Measurements from ENCODE around the gene TBCE.

TBCE gene

DNA sequence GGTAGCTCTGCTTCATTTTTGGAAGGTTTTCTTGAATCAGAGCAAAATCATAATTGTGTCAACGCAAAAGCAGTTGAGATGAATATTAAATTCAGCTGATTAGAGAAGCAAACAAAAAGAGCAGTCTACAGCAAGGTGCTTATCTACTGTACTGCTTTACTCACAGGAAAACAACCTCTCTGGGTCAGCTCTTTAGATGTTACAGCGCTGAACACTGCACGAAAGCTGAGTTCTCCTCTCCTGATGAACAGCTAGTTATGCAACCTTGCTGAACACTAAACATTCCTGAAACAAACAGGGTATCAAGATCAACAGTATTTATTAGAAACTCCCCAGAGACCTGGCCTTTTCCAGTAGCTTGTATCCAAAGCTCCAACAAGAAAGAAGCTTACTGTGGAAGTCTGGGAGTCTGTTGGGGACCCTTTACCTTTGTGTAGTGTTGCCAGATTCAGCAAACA is 41.3 kb downstream of the TBCE start:
- Histone ChIP-seq H3K36me3 (ENCODE audit: control insufficient read depth, insufficient read depth, low read length) (no peaks in the 10 kb centered on the region), H3K9me3 (ENCODE audit: control insufficient read depth, insufficient read depth, low read length) (no peaks in the 10 kb centered on the region), H3K4me1 (ENCODE audit: control insufficient read depth, insufficient read depth, low read length) (no peaks in the 10 kb centered on the region), H3K4me3 (ENCODE audit: low read length) (no peak overlapping the region), H3K27ac (ENCODE audit: low read length) (no peak overlapping the region), H3K27me3 (ENCODE audit: control insufficient read depth, insufficient read depth, low read length) (no peaks in the 10 kb centered on the region)
- DNase-seq (ENCODE audit: low read depth, low spot score) = no peak
- no CpG with 5 or more reads among the region's 3 CpGs for WGBS (ENCODE audit: insufficient coverage, insufficient read length)

DNA sequence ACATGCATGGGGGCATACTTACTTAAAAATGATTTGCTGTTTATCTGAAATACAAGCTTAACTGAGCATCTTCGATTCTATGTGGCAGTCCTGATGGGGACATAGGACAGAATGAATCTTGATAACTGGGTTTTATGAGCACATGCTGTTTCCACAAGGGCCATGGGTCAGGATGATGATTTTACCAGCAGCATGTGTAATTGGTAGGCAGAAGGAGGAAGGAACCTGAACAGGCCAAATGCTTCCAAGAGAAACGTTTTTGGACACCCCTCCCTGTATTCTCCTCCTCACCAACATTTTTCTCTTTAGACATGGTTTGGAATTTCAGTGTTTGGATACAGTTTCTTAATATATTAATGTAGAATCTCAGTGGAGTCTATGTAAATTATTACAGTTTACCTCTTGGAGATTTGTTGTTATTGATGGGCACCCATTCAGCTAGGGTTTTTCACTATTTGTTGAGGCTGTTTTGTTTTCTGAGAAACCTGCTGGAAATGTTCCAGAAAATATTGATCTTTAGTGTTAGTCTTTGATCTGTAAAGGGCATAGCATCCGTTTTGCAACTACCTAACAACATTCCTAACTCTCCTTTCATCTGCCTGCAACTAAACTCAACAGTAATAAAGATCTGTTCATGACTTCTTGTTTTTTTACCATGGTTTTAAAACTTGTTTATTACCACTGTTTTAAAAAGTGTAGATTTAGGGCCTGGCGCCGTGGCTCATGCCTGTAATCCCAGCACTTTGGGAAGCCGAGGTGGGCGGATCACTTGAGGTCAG is 42.0 kb downstream of the TBCE start:
- WGBS (ENCODE audit: insufficient coverage, insufficient read length) = no CpG with 5 or more reads among the region's 7 CpGs
- H3K27ac ChIP-seq (ENCODE audit: low read length) = no peak overlapping the region
- no peak for DNase-seq (ENCODE audit: low read depth, low spot score)
- no peaks in the 10 kb centered on the region for H3K4me1 ChIP-seq (ENCODE audit: control insufficient read depth, insufficient read depth, low read length)
- no peak overlapping the region for H3K4me3 ChIP-seq (ENCODE audit: low read length)
- H3K36me3 ChIP-seq (ENCODE audit: control insufficient read depth, insufficient read depth, low read length) = no peaks in the 10 kb centered on the region
- H3K27me3 ChIP-seq (ENCODE audit: control insufficient read depth, insufficient read depth, low read length) = no peaks in the 10 kb centered on the region
- H3K9me3 ChIP-seq (ENCODE audit: control insufficient read depth, insufficient read depth, low read length) = no peaks in the 10 kb centered on the region

DNA sequence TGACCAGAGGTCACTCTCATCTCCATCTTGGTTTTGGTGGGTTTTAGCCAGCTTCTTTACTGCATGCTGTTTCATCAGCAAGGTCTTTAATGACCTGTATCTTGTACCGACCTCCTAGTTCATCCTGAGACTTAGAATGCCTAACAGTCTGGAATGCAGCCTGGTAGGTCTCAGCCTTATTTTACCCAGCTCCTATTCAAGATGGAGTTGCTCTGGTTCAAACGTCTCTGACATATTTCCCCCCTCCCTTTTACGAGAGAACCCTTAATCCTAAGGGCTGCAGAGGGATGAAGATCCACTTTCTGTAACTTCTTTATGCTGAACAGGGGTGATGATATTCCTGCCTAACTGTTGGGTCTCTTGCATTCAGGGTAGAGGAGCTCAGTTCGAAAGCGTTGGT is 43.2 kb downstream of the TBCE start:
- DNase-seq (ENCODE audit: low read depth, low spot score) = no peak
- 0 out of 2 replicates have a peak, but pooled peaks cover 2% of the 10 kb centered on the region for H3K36me3 ChIP-seq (ENCODE audit: control insufficient read depth, insufficient read depth, low read length)
- WGBS (ENCODE audit: insufficient coverage, insufficient read length) = no CpG with 5 or more reads among the region's 5 CpGs
- no peaks in the 10 kb centered on the region for H3K27me3 ChIP-seq (ENCODE audit: control insufficient read depth, insufficient read depth, low read length)
- no peak overlapping the region for H3K27ac ChIP-seq (ENCODE audit: low read length)
- H3K4me3 ChIP-seq (ENCODE audit: low read length) = no peak overlapping the region
- no peaks in the 10 kb centered on the region for H3K4me1 ChIP-seq (ENCODE audit: control insufficient read depth, insufficient read depth, low read length)
- no peaks in the 10 kb centered on the region for H3K9me3 ChIP-seq (ENCODE audit: control insufficient read depth, insufficient read depth, low read length)

GRCh38 chr1:235411489-235412486 is 44.6 kb downstream of the TBCE start:
- 0 out of 2 replicates have a peak, but pooled peaks cover 2% of the 10 kb centered on the region for H3K36me3 ChIP-seq (ENCODE audit: control insufficient read depth, insufficient read depth, low read length)
- WGBS (ENCODE audit: insufficient coverage, insufficient read length) = no CpG with 5 or more reads among the region's 5 CpGs
- H3K4me1 ChIP-seq (ENCODE audit: control insufficient read depth, insufficient read depth, low read length) = no peaks in the 10 kb centered on the region
- no peaks in the 10 kb centered on the region for H3K27me3 ChIP-seq (ENCODE audit: control insufficient read depth, insufficient read depth, low read length)
- DNase-seq (ENCODE audit: low read depth, low spot score) = no peak
- no peak overlapping the region for H3K27ac ChIP-seq (ENCODE audit: low read length)
- no peaks in the 10 kb centered on the region for H3K9me3 ChIP-seq (ENCODE audit: control insufficient read depth, insufficient read depth, low read length)
- H3K4me3 ChIP-seq (ENCODE audit: low read length) = no peak overlapping the region

GRCh38 chr1:235415008-235415904 is 48.0 kb downstream of the TBCE start:
- Histone ChIP-seq H3K4me1 (ENCODE audit: control insufficient read depth, insufficient read depth, low read length) (no peaks in the 10 kb centered on the region), H3K27ac (ENCODE audit: low read length) (no peak overlapping the region), H3K9me3 (ENCODE audit: control insufficient read depth, insufficient read depth, low read length) (no peaks in the 10 kb centered on the region), H3K27me3 (ENCODE audit: control insufficient read depth, insufficient read depth, low read length) (no peaks in the 10 kb centered on the region), H3K4me3 (ENCODE audit: low read length) (no peak overlapping the region), H3K36me3 (ENCODE audit: control insufficient read depth, insufficient read depth, low read length) (0 out of 2 replicates have a peak, but pooled peaks cover 2% of the 10 kb centered on the region)
- DNase-seq (ENCODE audit: low read depth, low spot score) = peak; percentile 31
- WGBS (ENCODE audit: insufficient coverage, insufficient read length) = no CpG with 5 or more reads among the region's 7 CpGs

- no peaks in the 10 kb centered on the region for H3K9me3 ChIP-seq (ENCODE audit: control insufficient read depth, insufficient read depth, low read length)
- H3K27ac ChIP-seq (ENCODE audit: low read length) = no peak overlapping the region
- no CpG with 5 or more reads among the region's 1 CpG for WGBS (ENCODE audit: insufficient coverage, insufficient read length)
- DNase-seq (ENCODE audit: low read depth, low spot score) = no peak
- no peak overlapping the region for H3K4me3 ChIP-seq (ENCODE audit: low read length)
- H3K27me3 ChIP-seq (ENCODE audit: control insufficient read depth, insufficient read depth, low read length) = no peaks in the 10 kb centered on the region
- no peaks in the 10 kb centered on the region for H3K4me1 ChIP-seq (ENCODE audit: control insufficient read depth, insufficient read depth, low read length)
- 0 out of 2 replicates have a peak, but pooled peaks cover 2% of the 10 kb centered on the region for H3K36me3 ChIP-seq (ENCODE audit: control insufficient read depth, insufficient read depth, low read length)
Measured at GRCh38 chr1:235416662-235417049, 49.4 kb downstream of the TBCE start.

GRCh38 chr1:235417086-235417697 is 50.0 kb downstream of the TBCE start:
- Histone ChIP-seq H3K4me1 (ENCODE audit: control insufficient read depth, insufficient read depth, low read length) (no peaks in the 10 kb centered on the region), H3K27ac (ENCODE audit: low read length) (no peak overlapping the region), H3K27me3 (ENCODE audit: control insufficient read depth, insufficient read depth, low read length) (no peaks in the 10 kb centered on the region), H3K9me3 (ENCODE audit: control insufficient read depth, insufficient read depth, low read length) (no peaks in the 10 kb centered on the region), H3K36me3 (ENCODE audit: control insufficient read depth, insufficient read depth, low read length) (0 out of 2 replicates have a peak, but pooled peaks cover 2% of the 10 kb centered on the region), H3K4me3 (ENCODE audit: low read length) (no peak overlapping the region)
- no CpG with 5 or more reads among the region's 8 CpGs for WGBS (ENCODE audit: insufficient coverage, insufficient read length)
- peak; percentile 55 for DNase-seq (ENCODE audit: low read depth, low spot score)

GRCh38 chr1:235421751-235422150 is 54.5 kb downstream of the TBCE start:
- Histone ChIP-seq H3K27ac (ENCODE audit: low read length) (no peak overlapping the region), H3K4me1 (ENCODE audit: control insufficient read depth, insufficient read depth, low read length) (0 out of 2 replicates have a peak, but pooled peaks cover 2% of the 10 kb centered on the region), H3K4me3 (ENCODE audit: low read length) (no peak overlapping the region), H3K9me3 (ENCODE audit: control insufficient read depth, insufficient read depth, low read length) (no peaks in the 10 kb centered on the region), H3K36me3 (ENCODE audit: control insufficient read depth, insufficient read depth, low read length) (no peaks in the 10 kb centered on the region), H3K27me3 (ENCODE audit: control insufficient read depth, insufficient read depth, low read length) (no peaks in the 10 kb centered on the region)
- no CpG with 5 or more reads among the region's 3 CpGs for WGBS (ENCODE audit: insufficient coverage, insufficient read length)
- DNase-seq (ENCODE audit: low read depth, low spot score) = no peak

DNA sequence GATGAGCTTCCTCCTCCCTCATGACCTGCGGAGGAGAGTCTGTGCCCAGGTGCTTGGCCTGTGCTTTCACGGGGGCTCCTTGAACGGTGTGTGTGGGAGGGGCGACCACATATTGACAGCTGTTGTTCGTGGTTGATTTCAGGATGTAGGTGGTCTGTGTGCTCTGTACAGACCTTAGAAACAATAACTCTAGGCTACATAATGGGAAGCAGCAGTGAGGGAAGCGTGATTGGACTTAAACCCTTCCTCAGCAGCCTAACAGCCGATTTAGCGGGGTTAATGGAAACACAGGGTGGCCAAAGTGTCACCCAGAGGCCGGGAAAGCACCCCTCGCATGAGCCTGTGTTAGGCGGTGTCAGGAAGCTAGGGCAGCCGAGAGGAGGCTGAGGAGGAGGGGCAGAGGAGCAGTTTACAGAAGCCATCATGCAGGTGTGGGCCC is 56.0 kb downstream of the TBCE start:
- Histone ChIP-seq H3K27me3 (ENCODE audit: control insufficient read depth, insufficient read depth, low read length) (no peaks in the 10 kb centered on the region), H3K4me3 (ENCODE audit: low read length) (no peak overlapping the region), H3K9me3 (ENCODE audit: control insufficient read depth, insufficient read depth, low read length) (no peaks in the 10 kb centered on the region), H3K36me3 (ENCODE audit: control insufficient read depth, insufficient read depth, low read length) (no peaks in the 10 kb centered on the region), H3K4me1 (ENCODE audit: control insufficient read depth, insufficient read depth, low read length) (0 out of 2 replicates have a peak, but pooled peaks cover 2% of the 10 kb centered on the region), H3K27ac (ENCODE audit: low read length) (no peak overlapping the region)
- no peak for DNase-seq (ENCODE audit: low read depth, low spot score)
- WGBS (ENCODE audit: insufficient coverage, insufficient read length) = no CpG with 5 or more reads among the region's 12 CpGs

Measured in iPS DF 6.9 (cell line).